ENCODE results near the gene CLEC4F.
A peak's percentile ranks its signal among the peaks of the same experiment; 100 is the strongest.

GRCh38 chr2:70785137-70785911 lies 35.1 kb downstream of the CLEC4F start:
- peak in 5 of 6 experiments; percentile 30 to 47 (median 45) for TF ChIP-seq CTCF (IDR thresholded peaks at IDR 0.05)
- TF ChIP-seq POLR2A (IDR thresholded peaks at IDR 0.05), result no peak
